ENCODE results near the gene TYW3. TPM values are rescaled to one million over a fixed set of nuclear protein-coding genes. Genes with fewer than 3 reads are reported as not detected.

TYW3 gene
- polyA plus RNA-seq, 3 donors, result 5.0 to 6.0 (median 5.2) TPM

- H3K4me1 ChIP-seq (ENCODE audit: control insufficient read depth in 1 of 2, insufficient read depth in 2 of 2, low read length in 2 of 2), result no peaks in the 10 kb centered on the region
- H3K36me3 ChIP-seq (replicated peaks in 1 of 2; ENCODE audit: control insufficient read depth in 1 of 2, insufficient read depth in 2 of 2, low read length in 2 of 2), result no peaks in the 10 kb centered on the region
- H3K79me2 ChIP-seq (ENCODE audit: insufficient read depth, low read length), result no peaks in the 10 kb centered on the region
- H3K9ac ChIP-seq (ENCODE audit: insufficient read depth, low read length, poor library complexity, severe bottlenecking), result no peak overlapping the region
- H4K20me1 ChIP-seq (ENCODE audit: insufficient read depth, low read length), result no peaks in the 10 kb centered on the region
- H3K4me3 ChIP-seq (replicated peaks in 1 of 3; ENCODE audit: low read depth in 2 of 3, low read length in 3 of 3), result no peak overlapping the region
- no peak overlapping the region for H2AFZ ChIP-seq (ENCODE audit: insufficient read depth, low read depth, low read length, poor library complexity, severe bottlenecking)
- Mint-ChIP-seq H3K27ac (no peak overlapping the region), H3K9me3 (no peaks in the 10 kb centered on the region), H3K4me1 (no peaks in the 10 kb centered on the region), H3K27me3 (ENCODE audit: low read depth in 3 of 3) (peaks cover 0 to 3% (median 2%) of the 10 kb centered on the region in 3 donors), H3K36me3 (no peaks in the 10 kb centered on the region), H3K4me3 (no peak overlapping the region)
- no peak overlapping the region for H3K27ac ChIP-seq (ENCODE audit: low read depth in 1 of 2, low read length in 2 of 2)
- intact Hi-C loops (cut with micrococcal nuclease), result no loop called here
- H3K9me3 ChIP-seq (replicated peaks in 1 of 2; ENCODE audit: control insufficient read depth in 1 of 2, insufficient read depth in 1 of 2, low read length in 2 of 2), result no peaks in the 10 kb centered on the region
- peaks cover 2% of the 10 kb centered on the region in 2 donors for H3K27me3 ChIP-seq (ENCODE audit: control insufficient read depth in 2 of 2, insufficient read depth in 2 of 2, low read length in 2 of 2)
- TF ChIP-seq CTCF (IDR thresholded peaks at IDR 0.05), result no peak
- no peak overlapping the region for H3K4me2 ChIP-seq (replicated peaks; ENCODE audit: extremely low read depth, low read length, poor library complexity, severe bottlenecking)
- DNase-seq, result no peak
Observed at GRCh38 chr1:74779750-74780149, 46.8 kb downstream of the TYW3 start.

GRCh38 chr1:74780594-74780993 lies 47.6 kb downstream of the TYW3 start:
- Histone ChIP-seq H4K20me1 (ENCODE audit: insufficient read depth, low read length) (no peaks in the 10 kb centered on the region), H3K4me2 (replicated peaks; ENCODE audit: extremely low read depth, low read length, poor library complexity, severe bottlenecking) (no peak overlapping the region), H3K79me2 (ENCODE audit: insufficient read depth, low read length) (no peaks in the 10 kb centered on the region), H3K4me1 (ENCODE audit: control insufficient read depth in 1 of 2, insufficient read depth in 2 of 2, low read length in 2 of 2) (no peaks in the 10 kb centered on the region), H3K27me3 (ENCODE audit: control insufficient read depth in 2 of 2, insufficient read depth in 2 of 2, low read length in 2 of 2) (peaks cover 2% of the 10 kb centered on the region in 2 donors), H3K9me3 (replicated peaks in 1 of 2; ENCODE audit: control insufficient read depth in 1 of 2, insufficient read depth in 1 of 2, low read length in 2 of 2) (no peaks in the 10 kb centered on the region), H3K9ac (ENCODE audit: insufficient read depth, low read length, poor library complexity, severe bottlenecking) (no peak overlapping the region), H3K4me3 (replicated peaks in 1 of 3; ENCODE audit: low read depth in 2 of 3, low read length in 3 of 3) (no peak overlapping the region), H3K27ac (ENCODE audit: low read depth in 1 of 2, low read length in 2 of 2) (no peak overlapping the region), H2AFZ (ENCODE audit: insufficient read depth, low read depth, low read length, poor library complexity, severe bottlenecking) (no peak overlapping the region), H3K36me3 (replicated peaks in 1 of 2; ENCODE audit: control insufficient read depth in 1 of 2, insufficient read depth in 2 of 2, low read length in 2 of 2) (no peaks in the 10 kb centered on the region)
- Mint-ChIP-seq H3K36me3 (no peaks in the 10 kb centered on the region), H3K9me3 (no peaks in the 10 kb centered on the region), H3K4me1 (no peaks in the 10 kb centered on the region), H3K4me3 (no peak overlapping the region), H3K27ac (no peak overlapping the region), H3K27me3 (ENCODE audit: low read depth in 3 of 3) (peaks cover 0 to 3% (median 2%) of the 10 kb centered on the region in 3 donors)
- TF ChIP-seq CTCF (IDR thresholded peaks at IDR 0.05), result no peak
- WGBS (ENCODE audit: insufficient coverage), result no CpG with 5 or more reads among the region's 2 CpGs
- DNase-seq, result no peak
- intact Hi-C loops (cut with micrococcal nuclease), result no loop called here
